Epithelial cell of proximal tubule (primary cell): Measurements from ENCODE around the gene CCDC102A. TPM values are rescaled to one million over a fixed set of nuclear protein-coding genes. Genes with fewer than 3 reads are reported as not detected.
A peak's percentile ranks its signal among the peaks of the same experiment; 100 is the strongest.

Source experiments
- DNase-seq: peaks from one replicate; pipeline ENCODE4 v3.0.0-alpha.2; 2011; ENCODE audit warnings: low read depth
- H3K4me3 ChIP-seq: 2 replicates; pipeline ENCODE4 v1.5.1; 2011; ENCODE audit warnings: low read depth, mild to moderate bottlenecking, low read length
- CTCF ChIP-seq: conservative IDR thresholded peaks from 2 replicates; pipeline ENCODE4 v1.5.1; 2012; ENCODE audit warnings: low read depth, mild to moderate bottlenecking, low read length
- total RNA-seq: library from RNA; depleted of rRNA; stranded (reverse); fragments of >200 nt; gene quantifications from 2 replicates; pipeline ENCODE4 v1.2.3, GENCODE V29; 2015

Gene CCDC102A
- total RNA-seq, 1 donor from 2014 or later, result 22.7 TPM

GRCh38 chr16:57537194-57537505 is 779 bp upstream of the CCDC102A start:
- TF ChIP-seq CTCF, result no peak
- no peak for DNase-seq
- H3K4me3 ChIP-seq, result peak overlapping the region; percentile 70

GRCh38 chr16:57535680-57536305 is 578 bp downstream of the CCDC102A start:
- H3K4me3 ChIP-seq, result peak overlapping the region; percentile 70
- no peak for DNase-seq
- peak; percentile 19 for TF ChIP-seq CTCF

- TF ChIP-seq CTCF, result no peak
- peak overlapping the region; percentile 70 for H3K4me3 ChIP-seq
- DNase-seq, result no peak
Observed at GRCh38 chr16:57534881-57535658, 1.3 kb downstream of the CCDC102A start.

GRCh38 chr16:57534337-57534880 is 2.0 kb downstream of the CCDC102A start:
- no peak for TF ChIP-seq CTCF
- no peak overlapping the region for H3K4me3 ChIP-seq
- DNase-seq, result no peak

- no peak for DNase-seq
- no peak for TF ChIP-seq CTCF
- no peak overlapping the region for H3K4me3 ChIP-seq
Observed at GRCh38 chr16:57533431-57534336, 2.7 kb downstream of the CCDC102A start.

GRCh38 chr16:57532266-57532625 is 4.1 kb downstream of the CCDC102A start:
- H3K4me3 ChIP-seq, result no peak overlapping the region
- no peak for DNase-seq
- no peak for TF ChIP-seq CTCF
